A673 (cell line): ENCODE data around the gene RPS6KA2. TPM values are rescaled to one million over a fixed set of nuclear protein-coding genes. Genes with fewer than 3 reads are reported as not detected.

Source experiments
- BruUV-seq: library from RNA; stranded (reverse); fragments of 400-500 nt; replicated peaks from 2 replicates; lab custom pipeline; 2021; lab: Mats Ljungman, UMichigan
- CTCF ChIA-PET: fragments of 300-600 bp; sonication (Branson Sonifier 250); formaldehyde crosslinking; loops from one replicate; lab custom pipeline; 2022; ENCODE audit warnings: antibody characterized with exemption; lab: Charles Lee
- POLR2A ChIA-PET: fragments of 300-600 bp; sonication (Branson Sonifier 250); formaldehyde crosslinking; loops from one replicate; lab custom pipeline; 2022; ENCODE audit warnings: antibody characterized with exemption; ENCODE audit not compliant: low non-redundant PET; lab: Charles Lee
- DNase-seq: peaks from one replicate; pipeline ENCODE4 v3.0.0-alpha.2; 2015; ENCODE audit warnings: low spot score
- H3K27ac ChIP-seq: fragments of 200-600 bp; sonication (generic); 2 replicates; pipeline ENCODE4 v1.5.1; 2016; ENCODE audit warnings: mixed run types, low read depth, mild to moderate bottlenecking, mixed read lengths, antibody characterized with exemption, low read length; ENCODE audit not compliant: poor library complexity, severe bottlenecking
- H3K27me3 ChIP-seq: fragments of 200-600 bp; sonication (generic); replicated peaks from 2 replicates; pipeline ENCODE4 v1.6.1; 2017; ENCODE audit warnings: mixed run types, low read depth, mild to moderate bottlenecking, mixed read lengths, antibody characterized with exemption, low read length; ENCODE audit not compliant: insufficient read depth, poor library complexity
- H3K36me3 ChIP-seq: fragments of 200-600 bp; sonication (generic); 2 replicates; pipeline ENCODE4 v1.6.1; 2016; ENCODE audit warnings: mixed run types, mild to moderate bottlenecking, mixed read lengths, antibody characterized with exemption, low read length; ENCODE audit not compliant: insufficient read depth, poor library complexity, severe bottlenecking
- H3K4me1 ChIP-seq: fragments of 200-600 bp; sonication (generic); 2 replicates; pipeline ENCODE4 v1.6.1; 2017; ENCODE audit warnings: mixed run types, mild to moderate bottlenecking, mixed read lengths, antibody characterized with exemption, low read length; ENCODE audit not compliant: insufficient read depth, poor library complexity, severe bottlenecking
- H3K4me3 ChIP-seq: fragments of 200-600 bp; sonication (generic); 2 replicates; pipeline ENCODE4 v1.5.1; 2016; ENCODE audit warnings: low read depth, mixed run types, mild to moderate bottlenecking, mixed read lengths, low read length; ENCODE audit not compliant: poor library complexity, severe bottlenecking
- H3K9me3 ChIP-seq: fragments of 200-600 bp; sonication (generic); 2 replicates; pipeline ENCODE4 v1.6.1; 2016; ENCODE audit warnings: mixed run types, low read depth, mild to moderate bottlenecking, mixed read lengths, antibody characterized with exemption, low read length; ENCODE audit not compliant: poor library complexity, severe bottlenecking
- CTCF ChIP-seq: fragments of 300-800, 200-600 bp; sonication (generic); conservative IDR thresholded peaks from 2 replicates; pipeline ENCODE4 v1.5.1; 2017; ENCODE audit warnings: low read depth, mild to moderate bottlenecking, antibody characterized with exemption, low read length, moderate library complexity, mixed read lengths
- EZH2 ChIP-seq: fragments of 200-600 bp; sonication (generic); IDR thresholded peaks from 2 replicates; pipeline ENCODE4 v1.6.1; 2017; ENCODE audit warnings: borderline replicate concordance, low read depth, mild to moderate bottlenecking, mixed read lengths, antibody characterized with exemption, low read length; ENCODE audit not compliant: poor library complexity, severe bottlenecking
- intact Hi-C: fragments of 100-400 bp; cut with micrococcal nuclease; formaldehyde crosslinking; loops from one replicate; pipeline ENCODE4 v1.10.0; 2022; ENCODE audit not compliant: unreplicated experiment
- total RNA-seq: library from RNA; stranded (reverse); gene quantifications from 2 replicates; pipeline ENCODE4 v1.2.3, GENCODE V29; 2021

Gene RPS6KA2
- total RNA-seq, 1 experiment from 2014 or later = 30.1 TPM

- BruUV-seq = no TSS peak
- Histone ChIP-seq H3K27ac (no peak overlapping the region), H3K36me3 (no peaks in the 10 kb centered on the region), H3K27me3 (no peaks in the 10 kb centered on the region), H3K4me1 (no peaks in the 10 kb centered on the region), H3K4me3 (no peak overlapping the region), H3K9me3 (no peaks in the 10 kb centered on the region)
- DNase-seq = peak; percentile 12
- CTCF ChIA-PET = no interaction called here
- TF ChIP-seq EZH2 (no peak), CTCF (no peak)
- intact Hi-C loops = no loop called here
- POLR2A ChIA-PET = interaction anchor here (0.6 kb wide), 1 partner anchor 10 kb away, joined by 3 read pairs; no protein-coding TSS in a partner anchor
Measured at GRCh38 chr6:166567107-166567506, 59.9 kb downstream of the RPS6KA2 start.

GRCh38 chr6:166566026-166567011, 60.7 kb downstream of the RPS6KA2 start:
- H3K27ac ChIP-seq = no peak overlapping the region
- CTCF ChIA-PET = no interaction called here
- POLR2A ChIA-PET = no interaction called here
- H3K36me3 ChIP-seq = no peaks in the 10 kb centered on the region
- H3K27me3 ChIP-seq = no peaks in the 10 kb centered on the region
- BruUV-seq = no TSS peak
- DNase-seq = no peak
- TF ChIP-seq EZH2 = no peak
- no peak for TF ChIP-seq CTCF
- H3K4me1 ChIP-seq = no peaks in the 10 kb centered on the region
- intact Hi-C loops = no loop called here
- H3K9me3 ChIP-seq = no peaks in the 10 kb centered on the region
- H3K4me3 ChIP-seq = no peak overlapping the region

DNA sequence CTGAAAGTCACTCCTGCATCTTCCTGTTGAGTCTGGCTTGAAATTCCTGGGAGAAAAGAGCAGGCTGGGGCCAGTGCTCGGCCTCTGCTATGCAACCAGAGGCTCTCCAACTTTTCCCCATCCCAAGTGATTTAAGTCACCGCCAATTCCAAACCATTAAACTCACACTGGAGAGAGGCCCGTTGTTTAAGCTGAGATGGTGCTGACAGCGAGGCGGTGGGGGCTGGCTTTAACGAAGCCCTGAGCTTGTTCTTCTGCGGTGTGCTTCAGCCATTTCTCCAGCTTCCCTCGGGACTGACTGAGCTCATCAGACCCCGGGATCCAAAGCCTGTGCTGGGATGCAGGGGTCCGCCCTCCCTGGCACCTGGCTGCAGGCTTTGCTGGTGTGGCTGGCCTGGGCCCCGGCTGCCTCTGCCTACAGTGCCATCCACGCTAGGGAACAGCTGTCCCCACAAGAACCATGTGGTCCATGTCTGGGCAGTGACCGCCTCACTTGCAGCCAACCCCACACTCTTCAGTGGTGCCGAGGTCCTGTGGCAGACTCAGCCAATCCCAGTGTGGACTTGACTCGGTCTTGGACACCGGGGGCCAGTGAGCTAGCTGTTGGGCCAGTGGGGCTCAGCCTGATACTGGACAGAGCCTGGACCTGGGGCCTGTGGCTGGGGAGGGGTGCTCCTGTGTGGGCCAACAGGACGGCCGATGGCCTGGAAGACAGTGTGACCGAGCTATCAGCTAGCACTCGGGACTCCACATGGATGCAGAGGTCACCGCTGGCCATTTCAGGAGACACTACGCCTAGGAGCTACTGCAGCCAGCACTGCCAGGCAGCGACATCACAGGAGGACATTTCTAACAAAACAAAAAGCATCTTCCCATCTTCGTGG, 61.7 kb downstream of the RPS6KA2 start:
- H3K9me3 ChIP-seq = no peaks in the 10 kb centered on the region
- no peak overlapping the region for H3K4me3 ChIP-seq
- no peaks in the 10 kb centered on the region for H3K4me1 ChIP-seq
- POLR2A ChIA-PET = no interaction called here
- no TSS peak for BruUV-seq
- CTCF ChIA-PET = no interaction called here
- intact Hi-C loops = no loop called here
- no peaks in the 10 kb centered on the region for H3K36me3 ChIP-seq
- no peak for TF ChIP-seq EZH2
- no peak for TF ChIP-seq CTCF
- H3K27me3 ChIP-seq = no peaks in the 10 kb centered on the region
- DNase-seq = no peak
- H3K27ac ChIP-seq = no peak overlapping the region
